Endothelial cell of umbilical vein (primary cell): Measurements from ENCODE around the gene COL23A1. TPM values are rescaled to one million over a fixed set of nuclear protein-coding genes. Genes with fewer than 3 reads are reported as not detected.

ENCODE experiments used
- BruUV-seq: library from RNA; stranded (reverse); fragments of 400-500 nt; replicated peaks from 2 replicates; lab custom pipeline; 2021; lab: Mats Ljungman, UMichigan
- CTCF ChIA-PET: fragments of 300-600, 350-600 bp; sonication (Branson Sonifier 250); formaldehyde crosslinking; loops from one replicate; lab custom pipeline; 2021; ENCODE audit warnings: antibody characterized with exemption, inconsistent platforms; lab: Charles Lee
- POLR2A ChIA-PET: fragments of 300-600, 350-600 bp; sonication (Branson Sonifier 250); formaldehyde crosslinking; loops from one replicate; lab custom pipeline; 2021; ENCODE audit warnings: antibody characterized with exemption, inconsistent platforms; lab: Charles Lee
- DNase-seq: peaks from one replicate; pipeline ENCODE4 v3.0.0-alpha.2; 2011; ENCODE audit warnings: low read depth, low spot score
- FAIRE-seq: peaks from 2 replicates; lab custom pipeline; 2011; peaks lifted over from hg19 to GRCh38; lab: Jason Lieb, UNC
- H2AFZ ChIP-seq: 2 replicates; pipeline ENCODE4 v1.6.0; 2012; ENCODE audit warnings: low read depth, low read length, control low read depth, inconsistent platforms
- H3K27ac ChIP-seq: 2 replicates; pipeline ENCODE4 v1.5.1; 2011; ENCODE audit warnings: low read depth, mild to moderate bottlenecking, control low read depth, low read length, moderate library complexity; ENCODE audit not compliant: insufficient read depth
- H3K27me3 ChIP-seq, 2 experiments: 2 replicates each; pipeline versions ENCODE4 v1.6.0 to v1.6.1; 2011; ENCODE audit warnings: low read length in 2 of 2, mixed read lengths in 1 of 2; ENCODE audit not compliant: control insufficient read depth in 2 of 2, insufficient read depth in 2 of 2
- H3K36me3 ChIP-seq, 2 experiments: 2 replicates in 1 of 2; 3 replicates in 1 of 2; pipeline ENCODE4 v1.5.1; 2011; ENCODE audit warnings: low read length in 2 of 2, mild to moderate bottlenecking in 1 of 2, moderate library complexity in 1 of 2; ENCODE audit not compliant: control insufficient read depth in 2 of 2, insufficient read depth in 2 of 2; ENCODE audit errors: extremely low read depth in 1 of 2
- H3K4me1 ChIP-seq: 3 replicates; pipeline ENCODE4 v1.5.1; 2011; ENCODE audit warnings: mild to moderate bottlenecking, low read length; ENCODE audit not compliant: control insufficient read depth, insufficient read depth; ENCODE audit errors: extremely low read depth
- H3K4me2 ChIP-seq: 2 replicates; pipeline ENCODE4 v1.6.1; 2011; ENCODE audit warnings: low read length, control low read depth, mixed read lengths; ENCODE audit not compliant: insufficient read depth
- H3K4me3 ChIP-seq, 3 experiments: fragments of 200-600 bp in 1 of 3; sonication (generic), shearing (Covaris generic) in 1 of 3; replicated peaks in 1 of 3; 2 replicates each; pipeline ENCODE4 v1.5.1; 2011 to 2016; ENCODE audit warnings: control low read depth in 3 of 3, low read length in 3 of 3, mild to moderate bottlenecking in 2 of 3, inconsistent platforms in 1 of 3, low read depth in 1 of 3, moderate library complexity in 1 of 3; ENCODE audit not compliant: insufficient read depth in 1 of 3
- H3K79me2 ChIP-seq: 2 replicates; pipeline ENCODE4 v1.6.0; 2012; ENCODE audit warnings: low read length, inconsistent platforms; ENCODE audit not compliant: control insufficient read depth, insufficient read depth
- H3K9ac ChIP-seq: replicated peaks from 2 replicates; pipeline ENCODE3; 2011; ENCODE audit warnings: low read length, control low read depth; ENCODE audit not compliant: insufficient read depth; ENCODE audit errors: extremely low read depth
- H3K9me1 ChIP-seq: replicated peaks from 3 replicates; pipeline ENCODE4 v1.6.0; 2011; ENCODE audit warnings: mild to moderate bottlenecking, low read length; ENCODE audit not compliant: control insufficient read depth, insufficient read depth; ENCODE audit errors: extremely low read depth
- H3K9me3 ChIP-seq: replicated peaks from 2 replicates; pipeline ENCODE4 v1.5.1; 2012; ENCODE audit warnings: low read length, inconsistent platforms; ENCODE audit not compliant: control insufficient read depth, insufficient read depth
- H4K20me1 ChIP-seq: replicated peaks from 2 replicates; pipeline ENCODE3; 2011; ENCODE audit warnings: mild to moderate bottlenecking, low read length; ENCODE audit not compliant: control insufficient read depth, insufficient read depth; ENCODE audit errors: extremely low read depth
- EZH2 ChIP-seq: IDR thresholded peaks from 2 replicates; pipeline ENCODE4 v1.6.1; 2012; ENCODE audit warnings: borderline replicate concordance, low read depth, mild to moderate bottlenecking, moderate library complexity, low read length, inconsistent platforms; ENCODE audit not compliant: severe bottlenecking
- FOS ChIP-seq: IDR thresholded peaks from 2 replicates; pipeline ENCODE4 v1.6.1; 2011; ENCODE audit warnings: mild to moderate bottlenecking, low read length, moderate library complexity, borderline replicate concordance; ENCODE audit not compliant: insufficient read depth
- JUN ChIP-seq: IDR thresholded peaks from 2 replicates; pipeline ENCODE4 v1.6.1; 2011; ENCODE audit warnings: borderline replicate concordance, low read depth; ENCODE audit not compliant: insufficient read length, insufficient read depth
- POLR2A ChIP-seq: IDR thresholded peaks from 2 replicates; pipeline ENCODE4 v1.6.1; 2012; ENCODE audit warnings: low read depth, mild to moderate bottlenecking, control low read depth, low read length
- POLR2AphosphoS5 ChIP-seq: IDR thresholded peaks from 2 replicates; pipeline ENCODE4 v1.6.1; 2012; ENCODE audit warnings: low read depth, mild to moderate bottlenecking, control low read depth, low read length, moderate library complexity; ENCODE audit not compliant: insufficient read depth
- dilution Hi-C: fragments of 300-500 bp; cut with MboI; formaldehyde crosslinking; loops from one replicate; pipeline ENCODE4 v1.15.0; 2019; ENCODE audit warnings: low sequenced_read_pairs; ENCODE audit not compliant: extremely low pct_ligation_motif_present
- intact Hi-C: fragments of 100-400 bp; cut with micrococcal nuclease; formaldehyde crosslinking; loops from one replicate; pipeline ENCODE4 v1.10.0; 2022
- polyA plus RNA-seq, 4 experiments: library from polyadenylated mRNA; depleted of rRNA in 3 of 4; stranded (reverse) in 3 of 4; unstranded in 1 of 4; fragments of >200 nt; gene quantifications; 2 replicates each; pipeline versions ENCODE4 v1.2.1 to v1.2.3, GENCODE V29; 2011 to 2012; ENCODE audit warnings: missing spikeins in 1 of 4
- total RNA-seq: library from RNA; stranded (reverse); gene quantifications from 2 replicates; pipeline ENCODE4 v1.2.3, GENCODE V29; 2021
- TF ChIP-seq, protein P1 (sequence below), 2 donors: IDR thresholded peaks; 1 replicate in 1 of 2; 2 replicates in 1 of 2; pipeline ENCODE4 v1.5.1; 2011; ENCODE audit warnings: low read length in 2 of 2, mild to moderate bottlenecking in 2 of 2, moderate library complexity in 2 of 2, control low read depth in 1 of 2, inconsistent platforms in 1 of 2, low read depth in 1 of 2; ENCODE audit not compliant: insufficient read depth in 1 of 2; ENCODE audit errors: extremely low read depth in 1 of 2

Gene COL23A1
- total and polyA plus RNA-seq, 2 donors (not counting 3 experiments of a cell fraction or from before 2014, with no cell fraction given), result not detected

GRCh38 chr5:178399701-178400095 lies 190.5 kb downstream of the COL23A1 start:
- BruUV-seq, result no TSS peak
- no peak overlapping the region for H3K9ac ChIP-seq
- intact Hi-C loops (no loop called here), dilution Hi-C loops (no loop called here)
- H3K36me3 ChIP-seq, result no peaks in the 10 kb centered on the region
- no peak overlapping the region for H2AFZ ChIP-seq
- H3K79me2 ChIP-seq, result no peaks in the 10 kb centered on the region
- H3K9me1 ChIP-seq, result no peaks in the 10 kb centered on the region
- no peak overlapping the region for H3K4me3 ChIP-seq
- H3K4me1 ChIP-seq, result no peaks in the 10 kb centered on the region
- no peaks in the 10 kb centered on the region for H3K9me3 ChIP-seq
- DNase-seq (no peak), FAIRE-seq (no peak)
- H4K20me1 ChIP-seq, result no peaks in the 10 kb centered on the region
- H3K4me2 ChIP-seq, result no peak overlapping the region
- H3K27ac ChIP-seq, result no peak overlapping the region
- TF ChIP-seq POLR2A (no peak), JUN (no peak), EZH2 (no peak), FOS (no peak), POLR2AphosphoS5 (no peak)
- TF ChIP-seq, protein P1, sequence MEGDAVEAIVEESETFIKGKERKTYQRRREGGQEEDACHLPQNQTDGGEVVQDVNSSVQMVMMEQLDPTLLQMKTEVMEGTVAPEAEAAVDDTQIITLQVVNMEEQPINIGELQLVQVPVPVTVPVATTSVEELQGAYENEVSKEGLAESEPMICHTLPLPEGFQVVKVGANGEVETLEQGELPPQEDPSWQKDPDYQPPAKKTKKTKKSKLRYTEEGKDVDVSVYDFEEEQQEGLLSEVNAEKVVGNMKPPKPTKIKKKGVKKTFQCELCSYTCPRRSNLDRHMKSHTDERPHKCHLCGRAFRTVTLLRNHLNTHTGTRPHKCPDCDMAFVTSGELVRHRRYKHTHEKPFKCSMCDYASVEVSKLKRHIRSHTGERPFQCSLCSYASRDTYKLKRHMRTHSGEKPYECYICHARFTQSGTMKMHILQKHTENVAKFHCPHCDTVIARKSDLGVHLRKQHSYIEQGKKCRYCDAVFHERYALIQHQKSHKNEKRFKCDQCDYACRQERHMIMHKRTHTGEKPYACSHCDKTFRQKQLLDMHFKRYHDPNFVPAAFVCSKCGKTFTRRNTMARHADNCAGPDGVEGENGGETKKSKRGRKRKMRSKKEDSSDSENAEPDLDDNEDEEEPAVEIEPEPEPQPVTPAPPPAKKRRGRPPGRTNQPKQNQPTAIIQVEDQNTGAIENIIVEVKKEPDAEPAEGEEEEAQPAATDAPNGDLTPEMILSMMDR (IDR thresholded peaks at IDR 0.05; ENCODE audit: extremely low read depth in 1 of 2, insufficient read depth in 1 of 2, low read depth in 1 of 2, low read length in 2 of 2), result no peak
- no peaks in the 10 kb centered on the region for H3K27me3 ChIP-seq
- ChIA-PET CTCF (no interaction called here), POLR2A (no interaction called here)
